Endothelial cell of umbilical vein (primary cell): ENCODE results near the gene KRT6A. TPM values are rescaled to one million over a fixed set of nuclear protein-coding genes. Genes with fewer than 3 reads are reported as not detected.

ENCODE experiments used
- BruUV-seq: library from RNA; stranded (reverse); fragments of 400-500 nt; replicated peaks from 2 replicates; lab custom pipeline; 2021; lab: Mats Ljungman, UMichigan
- CTCF ChIA-PET: fragments of 300-600, 350-600 bp; sonication (Branson Sonifier 250); formaldehyde crosslinking; loops from one replicate; lab custom pipeline; 2021; ENCODE audit warnings: antibody characterized with exemption, inconsistent platforms; lab: Charles Lee
- POLR2A ChIA-PET: fragments of 300-600, 350-600 bp; sonication (Branson Sonifier 250); formaldehyde crosslinking; loops from one replicate; lab custom pipeline; 2021; ENCODE audit warnings: antibody characterized with exemption, inconsistent platforms; lab: Charles Lee
- DNase-seq: peaks from one replicate; pipeline ENCODE4 v3.0.0-alpha.2; 2011; ENCODE audit warnings: low read depth, low spot score
- FAIRE-seq: peaks from 2 replicates; lab custom pipeline; 2011; peaks lifted over from hg19 to GRCh38; lab: Jason Lieb, UNC
- H2AFZ ChIP-seq: 2 replicates; pipeline ENCODE4 v1.6.0; 2012; ENCODE audit warnings: low read depth, low read length, control low read depth, inconsistent platforms
- H3K27ac ChIP-seq: 2 replicates; pipeline ENCODE4 v1.5.1; 2011; ENCODE audit warnings: low read depth, mild to moderate bottlenecking, control low read depth, low read length, moderate library complexity; ENCODE audit not compliant: insufficient read depth
- H3K27me3 ChIP-seq, 2 experiments: 2 replicates each; pipeline versions ENCODE4 v1.6.0 to v1.6.1; 2011; ENCODE audit warnings: low read length in 2 of 2, mixed read lengths in 1 of 2; ENCODE audit not compliant: control insufficient read depth in 2 of 2, insufficient read depth in 2 of 2
- H3K36me3 ChIP-seq, 2 experiments: 2 replicates in 1 of 2; 3 replicates in 1 of 2; pipeline ENCODE4 v1.5.1; 2011; ENCODE audit warnings: low read length in 2 of 2, mild to moderate bottlenecking in 1 of 2, moderate library complexity in 1 of 2; ENCODE audit not compliant: control insufficient read depth in 2 of 2, insufficient read depth in 2 of 2; ENCODE audit errors: extremely low read depth in 1 of 2
- H3K4me1 ChIP-seq: 3 replicates; pipeline ENCODE4 v1.5.1; 2011; ENCODE audit warnings: mild to moderate bottlenecking, low read length; ENCODE audit not compliant: control insufficient read depth, insufficient read depth; ENCODE audit errors: extremely low read depth
- H3K4me2 ChIP-seq: 2 replicates; pipeline ENCODE4 v1.6.1; 2011; ENCODE audit warnings: low read length, control low read depth, mixed read lengths; ENCODE audit not compliant: insufficient read depth
- H3K4me3 ChIP-seq, 3 experiments: fragments of 200-600 bp in 1 of 3; sonication (generic), shearing (Covaris generic) in 1 of 3; replicated peaks in 1 of 3; 2 replicates each; pipeline ENCODE4 v1.5.1; 2011 to 2016; ENCODE audit warnings: control low read depth in 3 of 3, low read length in 3 of 3, mild to moderate bottlenecking in 2 of 3, inconsistent platforms in 1 of 3, low read depth in 1 of 3, moderate library complexity in 1 of 3; ENCODE audit not compliant: insufficient read depth in 1 of 3
- H3K79me2 ChIP-seq: 2 replicates; pipeline ENCODE4 v1.6.0; 2012; ENCODE audit warnings: low read length, inconsistent platforms; ENCODE audit not compliant: control insufficient read depth, insufficient read depth
- H3K9ac ChIP-seq: replicated peaks from 2 replicates; pipeline ENCODE3; 2011; ENCODE audit warnings: low read length, control low read depth; ENCODE audit not compliant: insufficient read depth; ENCODE audit errors: extremely low read depth
- H3K9me1 ChIP-seq: replicated peaks from 3 replicates; pipeline ENCODE4 v1.6.0; 2011; ENCODE audit warnings: mild to moderate bottlenecking, low read length; ENCODE audit not compliant: control insufficient read depth, insufficient read depth; ENCODE audit errors: extremely low read depth
- H3K9me3 ChIP-seq: replicated peaks from 2 replicates; pipeline ENCODE4 v1.5.1; 2012; ENCODE audit warnings: low read length, inconsistent platforms; ENCODE audit not compliant: control insufficient read depth, insufficient read depth
- H4K20me1 ChIP-seq: replicated peaks from 2 replicates; pipeline ENCODE3; 2011; ENCODE audit warnings: mild to moderate bottlenecking, low read length; ENCODE audit not compliant: control insufficient read depth, insufficient read depth; ENCODE audit errors: extremely low read depth
- EZH2 ChIP-seq: IDR thresholded peaks from 2 replicates; pipeline ENCODE4 v1.6.1; 2012; ENCODE audit warnings: borderline replicate concordance, low read depth, mild to moderate bottlenecking, moderate library complexity, low read length, inconsistent platforms; ENCODE audit not compliant: severe bottlenecking
- FOS ChIP-seq: IDR thresholded peaks from 2 replicates; pipeline ENCODE4 v1.6.1; 2011; ENCODE audit warnings: mild to moderate bottlenecking, low read length, moderate library complexity, borderline replicate concordance; ENCODE audit not compliant: insufficient read depth
- GATA2 ChIP-seq: IDR thresholded peaks from 2 replicates; pipeline ENCODE4 v1.7.0; 2011; ENCODE audit warnings: low read depth, mild to moderate bottlenecking, moderate library complexity, mixed read lengths, low read length; ENCODE audit not compliant: insufficient read length, insufficient read depth
- JUN ChIP-seq: IDR thresholded peaks from 2 replicates; pipeline ENCODE4 v1.6.1; 2011; ENCODE audit warnings: borderline replicate concordance, low read depth; ENCODE audit not compliant: insufficient read length, insufficient read depth
- MYC ChIP-seq: IDR thresholded peaks from one replicate; pipeline ENCODE4 v1.6.1; 2011; ENCODE audit warnings: mild to moderate bottlenecking, low read depth, low read length
- POLR2A ChIP-seq: IDR thresholded peaks from 2 replicates; pipeline ENCODE4 v1.6.1; 2012; ENCODE audit warnings: low read depth, mild to moderate bottlenecking, control low read depth, low read length
- POLR2AphosphoS5 ChIP-seq: IDR thresholded peaks from 2 replicates; pipeline ENCODE4 v1.6.1; 2012; ENCODE audit warnings: low read depth, mild to moderate bottlenecking, control low read depth, low read length, moderate library complexity; ENCODE audit not compliant: insufficient read depth
- dilution Hi-C: fragments of 300-500 bp; cut with MboI; formaldehyde crosslinking; loops from one replicate; pipeline ENCODE4 v1.15.0; 2019; ENCODE audit warnings: low sequenced_read_pairs; ENCODE audit not compliant: extremely low pct_ligation_motif_present
- intact Hi-C: fragments of 100-400 bp; cut with micrococcal nuclease; formaldehyde crosslinking; loops from one replicate; pipeline ENCODE4 v1.10.0; 2022
- polyA plus RNA-seq, 4 experiments: library from polyadenylated mRNA; depleted of rRNA in 3 of 4; stranded (reverse) in 3 of 4; unstranded in 1 of 4; fragments of >200 nt; gene quantifications; 2 replicates each; pipeline versions ENCODE4 v1.2.1 to v1.2.3, GENCODE V29; 2011 to 2012; ENCODE audit warnings: missing spikeins in 1 of 4
- total RNA-seq: library from RNA; stranded (reverse); gene quantifications from 2 replicates; pipeline ENCODE4 v1.2.3, GENCODE V29; 2021
- TF ChIP-seq, protein P1 (sequence below), 2 donors: IDR thresholded peaks; 1 replicate in 1 of 2; 2 replicates in 1 of 2; pipeline ENCODE4 v1.5.1; 2011; ENCODE audit warnings: low read length in 2 of 2, mild to moderate bottlenecking in 2 of 2, moderate library complexity in 2 of 2, control low read depth in 1 of 2, inconsistent platforms in 1 of 2, low read depth in 1 of 2; ENCODE audit not compliant: insufficient read depth in 1 of 2; ENCODE audit errors: extremely low read depth in 1 of 2
- TF ChIP-seq, protein P2 (sequence below): IDR thresholded peaks from 2 replicates; pipeline ENCODE4 v1.6.1; 2011; ENCODE audit not compliant: insufficient read depth, insufficient read length

Gene KRT6A
- total and polyA plus RNA-seq, 2 donors (not counting 3 experiments of a cell fraction or from before 2014, with no cell fraction given): 0.64 TPM; not detected in 1

DNA sequence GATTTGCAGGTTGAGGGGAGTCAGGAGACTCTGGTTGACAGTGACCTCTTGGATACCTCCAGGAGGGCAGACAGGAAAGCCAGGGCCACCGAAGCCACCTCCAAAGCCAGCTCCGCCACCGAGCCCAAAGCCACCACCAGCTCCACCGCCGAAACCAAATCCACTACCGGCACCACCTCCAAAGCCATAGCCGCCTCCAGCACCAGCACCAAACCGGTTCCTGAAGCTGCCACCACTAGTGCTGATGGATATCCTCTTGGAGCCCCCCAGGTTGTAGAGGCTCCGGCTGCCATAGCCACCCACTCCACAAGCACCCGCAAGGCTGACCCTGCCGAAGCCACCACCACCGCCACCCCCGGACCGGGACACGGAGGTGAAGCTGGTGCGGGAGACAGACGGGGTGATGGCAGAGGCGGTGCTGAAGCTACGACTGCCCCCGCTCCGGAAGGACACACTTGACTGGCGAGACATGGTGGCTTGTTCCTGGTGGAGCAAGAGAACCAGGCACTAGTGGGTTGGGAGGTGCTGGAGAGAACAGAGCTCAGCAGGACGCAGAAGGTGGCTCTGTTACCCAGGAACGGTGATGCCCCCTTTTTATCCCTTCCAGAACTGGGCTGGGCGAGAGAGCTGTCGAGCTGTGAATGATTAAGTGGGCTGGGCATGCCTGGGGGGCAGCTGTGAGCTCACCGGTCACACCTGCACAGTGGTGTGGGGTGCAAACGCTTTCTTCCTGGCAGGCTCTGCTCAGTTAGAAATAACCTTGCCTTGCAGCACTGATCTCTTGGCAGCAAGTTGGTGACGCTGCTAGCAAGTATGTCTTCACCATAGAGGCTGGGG lies 27.0 kb upstream of the KRT6A start, which contains the start of gene KRT5:
Gene KRT5, minus strand, starts transcription at position 569 of the 837 bp plus-strand sequence. Its CDS starts 98 bp downstream, at position 471.
- H2AFZ ChIP-seq: no peak within 1 kb of the TSS
- H3K4me3 ChIP-seq: no peak within 1 kb of the TSS
- FAIRE-seq (no peak), DNase-seq (no peak)
- dilution Hi-C loops (no loop called here), intact Hi-C loops (no loop called here)
- H3K4me2 ChIP-seq: no peak within 1 kb of the TSS
- TF ChIP-seq, protein P1, sequence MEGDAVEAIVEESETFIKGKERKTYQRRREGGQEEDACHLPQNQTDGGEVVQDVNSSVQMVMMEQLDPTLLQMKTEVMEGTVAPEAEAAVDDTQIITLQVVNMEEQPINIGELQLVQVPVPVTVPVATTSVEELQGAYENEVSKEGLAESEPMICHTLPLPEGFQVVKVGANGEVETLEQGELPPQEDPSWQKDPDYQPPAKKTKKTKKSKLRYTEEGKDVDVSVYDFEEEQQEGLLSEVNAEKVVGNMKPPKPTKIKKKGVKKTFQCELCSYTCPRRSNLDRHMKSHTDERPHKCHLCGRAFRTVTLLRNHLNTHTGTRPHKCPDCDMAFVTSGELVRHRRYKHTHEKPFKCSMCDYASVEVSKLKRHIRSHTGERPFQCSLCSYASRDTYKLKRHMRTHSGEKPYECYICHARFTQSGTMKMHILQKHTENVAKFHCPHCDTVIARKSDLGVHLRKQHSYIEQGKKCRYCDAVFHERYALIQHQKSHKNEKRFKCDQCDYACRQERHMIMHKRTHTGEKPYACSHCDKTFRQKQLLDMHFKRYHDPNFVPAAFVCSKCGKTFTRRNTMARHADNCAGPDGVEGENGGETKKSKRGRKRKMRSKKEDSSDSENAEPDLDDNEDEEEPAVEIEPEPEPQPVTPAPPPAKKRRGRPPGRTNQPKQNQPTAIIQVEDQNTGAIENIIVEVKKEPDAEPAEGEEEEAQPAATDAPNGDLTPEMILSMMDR (IDR thresholded peaks at IDR 0.05; ENCODE audit: extremely low read depth in 1 of 2, insufficient read depth in 1 of 2, low read depth in 1 of 2, low read length in 2 of 2): no peak
- TF ChIP-seq MYC (no peak), POLR2AphosphoS5 (no peak), GATA2 (no peak), JUN (no peak), FOS (no peak), POLR2A (no peak), EZH2 (no peak)
- TF ChIP-seq, protein P2, sequence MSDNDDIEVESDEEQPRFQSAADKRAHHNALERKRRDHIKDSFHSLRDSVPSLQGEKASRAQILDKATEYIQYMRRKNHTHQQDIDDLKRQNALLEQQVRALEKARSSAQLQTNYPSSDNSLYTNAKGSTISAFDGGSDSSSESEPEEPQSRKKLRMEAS: no peak
- no peaks in the 10 kb centered on the region for H3K79me2 ChIP-seq
- no peak within 1 kb of the TSS for H3K9ac ChIP-seq
- no peaks in the 10 kb centered on the region for H4K20me1 ChIP-seq
- H3K9me3 ChIP-seq: no peaks in the 10 kb centered on the region
- ChIA-PET POLR2A (no interaction called here), CTCF (interaction anchor here (1.1 kb wide), 1 partner anchor 360 kb away, joined by 3 read pairs; no protein-coding TSS in a partner anchor)
- BruUV-seq: no TSS peak
- H3K27ac ChIP-seq: no peak within 1 kb of the TSS
- no peaks in the 10 kb centered on the region for H3K4me1 ChIP-seq
- no peaks in the 10 kb centered on the region for H3K27me3 ChIP-seq
- no peaks in the 10 kb centered on the region for H3K36me3 ChIP-seq
- H3K9me1 ChIP-seq: no peaks in the 10 kb centered on the region
